K562 (cell line): ENCODE results near the gene HVCN1. TPM values are rescaled to one million over a fixed set of nuclear protein-coding genes. Genes with fewer than 3 reads are reported as not detected.
A peak's percentile ranks its signal among the peaks of the same experiment; 100 is the strongest.

Source experiments
- CEBPG ChIP-seq, 3 experiments: fragments of 200-800 bp in 1 of 3; sonication (Bioruptor generic) in 1 of 3; sonication (generic) in 1 of 3; formaldehyde crosslinking in 1 of 3; IDR thresholded peaks in 2 of 3; conservative IDR thresholded peaks in 1 of 3; 2 replicates each; pipeline versions ENCODE4 v1.6.1 to v1.8.0; 2016 to 2022; ENCODE audit warnings: missing compliant biosample characterization in 2 of 3, missing genetic modification characterization in 2 of 3, mild to moderate bottlenecking in 1 of 3, missing genetic modification reagents in 1 of 3
- HDAC3 ChIP-seq: fragments of 450-650 bp; IDR thresholded peaks from 2 replicates; pipeline ENCODE4 v1.6.1; 2018; ENCODE audit warnings: borderline replicate concordance, mild to moderate bottlenecking, moderate library complexity; ENCODE audit not compliant: partially characterized antibody
- MEF2D ChIP-seq: conservative IDR thresholded peaks from 2 replicates; pipeline ENCODE4 v1.6.1; 2016; ENCODE audit warnings: low read depth, missing genetic modification characterization, missing compliant biosample characterization
- NFIX ChIP-seq: fragments of 250-450 bp; sonication (Bioruptor Pico); IDR thresholded peaks from 2 replicates; pipeline ENCODE4 v1.4.0; 2020; ENCODE audit warnings: low read depth, mild to moderate bottlenecking, moderate library complexity
- NR4A1 ChIP-seq, 2 experiments: fragments of 250-450 bp in 1 of 2; fragments of 450-650 bp in 1 of 2; sonication (Bioruptor Pico) in 1 of 2; IDR thresholded peaks; 2 replicates each; pipeline versions ENCODE4 v1.4.0 to v1.6.1; 2016 to 2020; ENCODE audit warnings: mild to moderate bottlenecking in 2 of 2, missing compliant biosample characterization in 1 of 2, missing genetic modification characterization in 1 of 2, moderate library complexity in 1 of 2
- PHF21A ChIP-seq: fragments of 450-650 bp; IDR thresholded peaks from 2 replicates; pipeline ENCODE4 v1.6.1; 2017; ENCODE audit warnings: low read depth, borderline replicate concordance
- SMC3 ChIP-seq: conservative IDR thresholded peaks from 2 replicates; pipeline ENCODE4 v1.6.1; 2011; ENCODE audit warnings: low read depth, low read length, improper control_type of control experiment; ENCODE audit not compliant: insufficient read depth
- ZNF24 ChIP-seq: fragments of 450-650 bp; IDR thresholded peaks from 2 replicates; pipeline ENCODE4 v1.6.1; 2016
- polyA plus RNA-seq, 8 experiments: library from polyadenylated mRNA; depleted of rRNA in 4 of 8; stranded (reverse) in 5 of 8; unstranded in 3 of 8; fragments of >200 nt; fragmentation: Nextera tagmentation in 2 of 8; fragmentation: Illumina TruSeq in 1 of 8; extraction: Ambion mirVana in 2 of 8; extraction: Trizol in 1 of 8; gene quantifications; 2 replicates each; pipeline versions ENCODE4 v1.2.1 to v1.2.3, GENCODE V29; 2011 to 2014; ENCODE audit warnings: inconsistent platforms in 1 of 8, missing spikeins in 1 of 8
- total RNA-seq, 7 experiments: library from RNA; depleted of rRNA in 6 of 7; stranded (reverse); fragments of >200 nt in 6 of 7; fragmentation: Illumina TruSeq in 2 of 7; extraction: Trizol in 2 of 7; gene quantifications; 2 replicates each; pipeline versions ENCODE4 v1.2.1 to v1.2.3, GENCODE V29; 2011 to 2021; ENCODE audit warnings: low replicate concordance in 1 of 7
- TF ChIP-seq, protein P1 (sequence below): fragments of 450-650 bp; formaldehyde crosslinking; IDR thresholded peaks from 2 replicates; pipeline ENCODE4 v1.4.0; 2020; ENCODE audit warnings: mild to moderate bottlenecking, moderate library complexity
- TF ChIP-seq, protein P2 (sequence below): fragments of 250-450 bp; sonication (Bioruptor Pico); IDR thresholded peaks from 2 replicates; pipeline ENCODE4 v1.9.0; 2021; ENCODE audit warnings: mild to moderate bottlenecking, inconsistent platforms
- TF ChIP-seq, protein P3 (sequence below), 3 experiments: IDR thresholded peaks in 2 of 3; conservative IDR thresholded peaks in 1 of 3; 2 replicates each; pipeline ENCODE4 v1.5.1; 2011 to 2012; ENCODE audit warnings: low read length in 3 of 3, mild to moderate bottlenecking in 3 of 3, control low read depth in 2 of 3, improper control_type of control experiment in 1 of 3, inconsistent platforms in 1 of 3, low read depth in 1 of 3, mixed read lengths in 1 of 3, moderate library complexity in 1 of 3; ENCODE audit not compliant: insufficient read depth in 2 of 3
- TF ChIP-seq, protein P4 (sequence below), 2 experiments: IDR thresholded peaks in 1 of 2; conservative IDR thresholded peaks in 1 of 2; 2 replicates each; pipeline ENCODE4 v1.6.1; 2016; ENCODE audit warnings: low read depth in 2 of 2, mild to moderate bottlenecking in 1 of 2, missing compliant biosample characterization in 1 of 2, missing genetic modification characterization in 1 of 2, moderate library complexity in 1 of 2
- TF ChIP-seq, protein P5 (sequence below): fragments of 250-450 bp; sonication (Bioruptor Pico); IDR thresholded peaks from 2 replicates; pipeline ENCODE4 v1.8.0; 2022; ENCODE audit warnings: inconsistent platforms

Gene HVCN1
- total and polyA plus RNA-seq, 9 of the 15 experiments (the other 6 are each of a cell fraction or from before 2014, with no cell fraction given): 0.21 to 1.4 (median 0.74) TPM

DNA sequence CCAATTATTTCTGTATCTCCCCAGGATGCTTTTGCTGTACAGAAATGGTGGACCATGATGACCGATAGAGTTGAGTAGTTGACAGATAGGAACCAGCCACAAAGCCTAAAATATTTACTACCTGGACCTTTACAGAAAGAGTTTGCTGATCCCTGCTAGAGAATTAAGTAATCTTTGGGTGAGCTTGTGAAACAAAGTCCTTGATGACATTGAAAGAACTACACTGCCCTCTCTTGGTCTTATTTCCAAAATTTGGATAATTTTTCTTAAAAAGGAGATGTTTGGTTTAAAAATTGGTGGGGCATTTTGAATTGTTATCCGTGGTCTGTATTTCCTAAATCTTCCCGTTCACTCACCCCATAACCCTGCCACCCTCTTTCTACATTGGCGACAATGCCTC is 88.7 kb downstream of the HVCN1 start (continued):
- TF ChIP-seq, protein P1, sequence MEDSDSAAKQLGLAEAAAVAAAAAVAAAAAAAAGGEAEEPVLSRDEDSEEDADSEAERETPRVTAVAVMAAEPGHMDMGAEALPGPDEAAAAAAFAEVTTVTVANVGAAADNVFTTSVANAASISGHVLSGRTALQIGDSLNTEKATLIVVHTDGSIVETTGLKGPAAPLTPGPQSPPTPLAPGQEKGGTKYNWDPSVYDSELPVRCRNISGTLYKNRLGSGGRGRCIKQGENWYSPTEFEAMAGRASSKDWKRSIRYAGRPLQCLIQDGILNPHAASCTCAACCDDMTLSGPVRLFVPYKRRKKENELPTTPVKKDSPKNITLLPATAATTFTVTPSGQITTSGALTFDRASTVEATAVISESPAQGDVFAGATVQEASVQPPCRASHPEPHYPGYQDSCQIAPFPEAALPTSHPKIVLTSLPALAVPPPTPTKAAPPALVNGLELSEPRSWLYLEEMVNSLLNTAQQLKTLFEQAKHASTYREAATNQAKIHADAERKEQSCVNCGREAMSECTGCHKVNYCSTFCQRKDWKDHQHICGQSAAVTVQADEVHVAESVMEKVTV: peak; percentile 84
- TF ChIP-seq SMC3 (peak; percentile 63; the same call in 1 of the 2 replicates), MEF2D (tag) (no peak), NFIX (CRISPR knock-in tag) (no peak), NR4A1 (CRISPR knock-in tag; IDR thresholded peaks at IDR 0.05) (no peak), NR4A1 (tag; IDR thresholded peaks at IDR 0.05) (no peak), CEBPG (CRISPR knock-in tag; IDR thresholded peaks at IDR 0.05) (peak; percentile 58; the same call in 1 of the 2 replicates), CEBPG (tag; conservative IDR thresholded peaks at IDR 0.05 in 1 of 2, IDR thresholded peaks at IDR 0.05 in 1 of 2) (peak; percentile 93 to 98), HDAC3 (no peak), PHF21A (no peak), ZNF24 (no peak)
- TF ChIP-seq, protein P2, sequence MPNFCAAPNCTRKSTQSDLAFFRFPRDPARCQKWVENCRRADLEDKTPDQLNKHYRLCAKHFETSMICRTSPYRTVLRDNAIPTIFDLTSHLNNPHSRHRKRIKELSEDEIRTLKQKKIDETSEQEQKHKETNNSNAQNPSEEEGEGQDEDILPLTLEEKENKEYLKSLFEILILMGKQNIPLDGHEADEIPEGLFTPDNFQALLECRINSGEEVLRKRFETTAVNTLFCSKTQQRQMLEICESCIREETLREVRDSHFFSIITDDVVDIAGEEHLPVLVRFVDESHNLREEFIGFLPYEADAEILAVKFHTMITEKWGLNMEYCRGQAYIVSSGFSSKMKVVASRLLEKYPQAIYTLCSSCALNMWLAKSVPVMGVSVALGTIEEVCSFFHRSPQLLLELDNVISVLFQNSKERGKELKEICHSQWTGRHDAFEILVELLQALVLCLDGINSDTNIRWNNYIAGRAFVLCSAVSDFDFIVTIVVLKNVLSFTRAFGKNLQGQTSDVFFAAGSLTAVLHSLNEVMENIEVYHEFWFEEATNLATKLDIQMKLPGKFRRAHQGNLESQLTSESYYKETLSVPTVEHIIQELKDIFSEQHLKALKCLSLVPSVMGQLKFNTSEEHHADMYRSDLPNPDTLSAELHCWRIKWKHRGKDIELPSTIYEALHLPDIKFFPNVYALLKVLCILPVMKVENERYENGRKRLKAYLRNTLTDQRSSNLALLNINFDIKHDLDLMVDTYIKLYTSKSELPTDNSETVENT (CRISPR knock-in tag): no peak
- TF ChIP-seq, protein P3, sequence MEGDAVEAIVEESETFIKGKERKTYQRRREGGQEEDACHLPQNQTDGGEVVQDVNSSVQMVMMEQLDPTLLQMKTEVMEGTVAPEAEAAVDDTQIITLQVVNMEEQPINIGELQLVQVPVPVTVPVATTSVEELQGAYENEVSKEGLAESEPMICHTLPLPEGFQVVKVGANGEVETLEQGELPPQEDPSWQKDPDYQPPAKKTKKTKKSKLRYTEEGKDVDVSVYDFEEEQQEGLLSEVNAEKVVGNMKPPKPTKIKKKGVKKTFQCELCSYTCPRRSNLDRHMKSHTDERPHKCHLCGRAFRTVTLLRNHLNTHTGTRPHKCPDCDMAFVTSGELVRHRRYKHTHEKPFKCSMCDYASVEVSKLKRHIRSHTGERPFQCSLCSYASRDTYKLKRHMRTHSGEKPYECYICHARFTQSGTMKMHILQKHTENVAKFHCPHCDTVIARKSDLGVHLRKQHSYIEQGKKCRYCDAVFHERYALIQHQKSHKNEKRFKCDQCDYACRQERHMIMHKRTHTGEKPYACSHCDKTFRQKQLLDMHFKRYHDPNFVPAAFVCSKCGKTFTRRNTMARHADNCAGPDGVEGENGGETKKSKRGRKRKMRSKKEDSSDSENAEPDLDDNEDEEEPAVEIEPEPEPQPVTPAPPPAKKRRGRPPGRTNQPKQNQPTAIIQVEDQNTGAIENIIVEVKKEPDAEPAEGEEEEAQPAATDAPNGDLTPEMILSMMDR (IDR thresholded peaks at IDR 0.05 in 2 of 3, conservative IDR thresholded peaks at IDR 0.05 in 1 of 3; ENCODE audit: insufficient read depth in 2 of 3, low read depth in 1 of 3, low read length in 3 of 3): peak; percentile 41 to 80 (median 43); a peak in 5 of 6 replicates
- TF ChIP-seq, protein P4, sequence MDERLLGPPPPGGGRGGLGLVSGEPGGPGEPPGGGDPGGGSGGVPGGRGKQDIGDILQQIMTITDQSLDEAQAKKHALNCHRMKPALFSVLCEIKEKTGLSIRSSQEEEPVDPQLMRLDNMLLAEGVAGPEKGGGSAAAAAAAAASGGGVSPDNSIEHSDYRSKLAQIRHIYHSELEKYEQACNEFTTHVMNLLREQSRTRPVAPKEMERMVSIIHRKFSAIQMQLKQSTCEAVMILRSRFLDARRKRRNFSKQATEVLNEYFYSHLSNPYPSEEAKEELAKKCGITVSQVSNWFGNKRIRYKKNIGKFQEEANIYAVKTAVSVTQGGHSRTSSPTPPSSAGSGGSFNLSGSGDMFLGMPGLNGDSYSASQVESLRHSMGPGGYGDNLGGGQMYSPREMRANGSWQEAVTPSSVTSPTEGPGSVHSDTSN (CRISPR knock-in tag; IDR thresholded peaks at IDR 0.05; ENCODE audit: low read depth): no peak
- TF ChIP-seq, protein P4 (tag; conservative IDR thresholded peaks at IDR 0.05; ENCODE audit: low read depth): 0 out of 2 replicates have a peak, but pooled peaks have one; percentile 5
- TF ChIP-seq, protein P5, sequence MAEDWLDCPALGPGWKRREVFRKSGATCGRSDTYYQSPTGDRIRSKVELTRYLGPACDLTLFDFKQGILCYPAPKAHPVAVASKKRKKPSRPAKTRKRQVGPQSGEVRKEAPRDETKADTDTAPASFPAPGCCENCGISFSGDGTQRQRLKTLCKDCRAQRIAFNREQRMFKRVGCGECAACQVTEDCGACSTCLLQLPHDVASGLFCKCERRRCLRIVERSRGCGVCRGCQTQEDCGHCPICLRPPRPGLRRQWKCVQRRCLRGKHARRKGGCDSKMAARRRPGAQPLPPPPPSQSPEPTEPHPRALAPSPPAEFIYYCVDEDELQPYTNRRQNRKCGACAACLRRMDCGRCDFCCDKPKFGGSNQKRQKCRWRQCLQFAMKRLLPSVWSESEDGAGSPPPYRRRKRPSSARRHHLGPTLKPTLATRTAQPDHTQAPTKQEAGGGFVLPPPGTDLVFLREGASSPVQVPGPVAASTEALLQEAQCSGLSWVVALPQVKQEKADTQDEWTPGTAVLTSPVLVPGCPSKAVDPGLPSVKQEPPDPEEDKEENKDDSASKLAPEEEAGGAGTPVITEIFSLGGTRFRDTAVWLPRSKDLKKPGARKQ (CRISPR knock-in tag): no peak
